ENCODE results near the gene TAF6L. TPM values are rescaled to one million over a fixed set of nuclear protein-coding genes. Genes with fewer than 3 reads are reported as not detected.
A peak's percentile ranks its signal among the peaks of the same experiment; 100 is the strongest.

Gene TAF6L
- total and polyA plus RNA-seq, 2 of the 8 experiments (the other 6 are each of a cell fraction or from before 2014, with no cell fraction given) = 24.8 to 31.9 TPM

DNA sequence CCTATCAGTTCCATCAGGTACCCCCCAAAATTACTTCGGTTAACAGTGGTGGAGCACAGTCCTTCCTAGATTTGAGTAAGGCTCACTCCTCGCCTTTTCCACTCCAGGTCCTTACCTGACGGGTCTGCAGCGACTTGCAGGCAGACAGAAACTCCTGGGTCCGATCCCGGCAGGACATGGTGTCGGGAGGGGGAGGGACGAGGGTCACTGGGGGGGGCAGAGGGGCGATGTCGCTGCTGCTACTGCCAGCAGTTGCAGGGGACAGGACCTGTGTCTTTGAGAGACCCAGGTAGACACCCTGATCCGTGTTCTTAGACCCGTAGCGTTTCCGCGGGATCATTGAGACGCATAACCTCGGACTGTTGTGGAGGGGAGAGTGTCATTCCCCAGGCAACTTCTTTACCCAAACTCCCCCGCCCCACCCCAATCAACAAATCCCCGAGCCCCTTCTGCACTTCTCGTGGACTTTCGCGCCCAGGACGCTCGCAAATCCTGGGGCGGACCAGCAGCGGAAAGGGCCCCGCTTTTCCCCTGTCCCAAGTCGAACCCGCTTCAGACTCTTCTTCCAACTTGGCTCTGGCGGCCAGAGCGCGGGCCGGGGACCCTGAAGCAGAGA lies 59.8 kb downstream of the TAF6L start (continued):
- TF ChIP-seq HDAC2 (IDR thresholded peaks at IDR 0.05; ENCODE audit: borderline replicate concordance in 1 of 2, low read depth in 2 of 2, low read length in 2 of 2) (peak in 1 of 2 experiments; percentile 77; a peak in 1 of 4 replicates), SIN3A (conservative IDR thresholded peaks at IDR 0.05 in 1 of 2, IDR thresholded peaks at IDR 0.05 in 1 of 2; ENCODE audit: low read depth in 1 of 2, low read length in 2 of 2) (no peak), HDAC6 (IDR thresholded peaks at IDR 0.05; ENCODE audit: low read depth, low read length) (no peak)

All from H1 (cell line).